Mesendoderm (in vitro differentiated cells): ENCODE data around the gene WDR43.

ENCODE experiments used
- DNase-seq: peaks from one replicate; pipeline ENCODE4 v3.0.0; 2013
- H2AK5ac ChIP-seq: 2 replicates; pipeline ENCODE4 v1.6.1; 2013; ENCODE audit warnings: low read length, inconsistent platforms
- H2BK120ac ChIP-seq: 2 replicates; pipeline ENCODE4 v1.6.1; 2013; ENCODE audit warnings: low read depth, mild to moderate bottlenecking, low read length, moderate library complexity, mixed read lengths
- H2BK15ac ChIP-seq: replicated peaks from 2 replicates; pipeline ENCODE4 v1.6.1; 2013; ENCODE audit warnings: low read depth, mild to moderate bottlenecking, moderate library complexity
- H2BK5ac ChIP-seq: 2 replicates; pipeline ENCODE4 v1.6.1; 2013; ENCODE audit warnings: low read length, inconsistent platforms
- H3K18ac ChIP-seq: 2 replicates; pipeline ENCODE4 v1.6.1; 2013; ENCODE audit warnings: mild to moderate bottlenecking, low read length, mixed read lengths
- H3K23ac ChIP-seq: one replicate; pipeline ENCODE4 v1.6.1; 2013; ENCODE audit warnings: low read length
- H3K27ac ChIP-seq: 2 replicates; pipeline ENCODE4 v1.5.1; 2013; ENCODE audit warnings: low read depth, mild to moderate bottlenecking, inconsistent platforms, low read length, moderate library complexity
- H3K27me3 ChIP-seq: 2 replicates; pipeline ENCODE4 v1.6.1; 2013; ENCODE audit warnings: low read length, control low read depth, mild to moderate bottlenecking, inconsistent platforms; ENCODE audit not compliant: insufficient read depth, poor library complexity
- H3K36me3 ChIP-seq: 2 replicates; pipeline ENCODE4 v1.6.1; 2013; ENCODE audit warnings: low read length, inconsistent platforms; ENCODE audit not compliant: control insufficient read depth, insufficient read depth
- H3K4ac ChIP-seq: one replicate; pipeline ENCODE4 v1.6.1; 2013; ENCODE audit warnings: low read depth, mild to moderate bottlenecking, low read length, moderate library complexity
- H3K4me1 ChIP-seq: 2 replicates; pipeline ENCODE4 v1.6.1; 2013; ENCODE audit warnings: low read depth, low read length, inconsistent platforms; ENCODE audit not compliant: control insufficient read depth
- H3K4me2 ChIP-seq: 2 replicates; pipeline ENCODE4 v1.6.1; 2013; ENCODE audit warnings: low read length
- H3K4me3 ChIP-seq: 2 replicates; pipeline ENCODE4 v1.5.1; 2013; ENCODE audit warnings: mild to moderate bottlenecking, low read length
- H3K56ac ChIP-seq: one replicate; pipeline ENCODE4 v1.6.1; 2013; ENCODE audit warnings: low read length
- H3K79me1 ChIP-seq: 2 replicates; pipeline ENCODE4 v1.6.1; 2013; ENCODE audit warnings: low read length, inconsistent platforms
- H3K79me2 ChIP-seq: 2 replicates; pipeline ENCODE4 v1.6.1; 2013; ENCODE audit warnings: mild to moderate bottlenecking, low read length; ENCODE audit not compliant: control insufficient read depth, insufficient read depth
- H3K9ac ChIP-seq: 2 replicates; pipeline ENCODE4 v1.6.1; 2013; ENCODE audit warnings: low read length, inconsistent platforms
- H4K5ac ChIP-seq: one replicate; pipeline ENCODE4 v1.6.1; 2013; ENCODE audit warnings: low read length
- H4K8ac ChIP-seq: one replicate; pipeline ENCODE4 v1.6.1; 2013; ENCODE audit warnings: low read depth, mild to moderate bottlenecking, control low read depth, low read length, moderate library complexity
- WGBS: extraction: QIAGEN DNeasy Blood & Tissue Kit; methylation state at CpG from one replicate; pipeline ENCODE4 v1.1.7; 2013; ENCODE audit warnings: low lambda C conversion rate, missing lambda C conversion rate; ENCODE audit not compliant: insufficient coverage; ENCODE audit errors: extremely low coverage; 5-methylcytosine and 5-hydroxymethylcytosine counted together

The WDR43 gene

GRCh38 chr2:28981620-28982376 is 87.3 kb downstream of the WDR43 start:
- H3K27ac ChIP-seq, result no peak overlapping the region
- no CpG with 5 or more reads among the region's 11 CpGs for WGBS

GRCh38 chr2:28982381-28982950 is 88.0 kb downstream of the WDR43 start:
- Histone ChIP-seq H3K27ac (no peak overlapping the region), H2BK120ac (no peak overlapping the region), H3K9ac (no peak overlapping the region), H3K23ac (no peak overlapping the region), H4K5ac (no peak overlapping the region), H2BK15ac (no peak overlapping the region), H3K4me2 (no peak overlapping the region), H3K18ac (no peak overlapping the region), H4K8ac (no peak overlapping the region), H3K36me3 (no peaks in the 10 kb centered on the region), H3K4me1 (no peaks in the 10 kb centered on the region), H3K4me3 (no peak overlapping the region), H3K79me1 (no peaks in the 10 kb centered on the region), H3K56ac (no peak overlapping the region), H2AK5ac (no peak overlapping the region), H3K79me2 (no peaks in the 10 kb centered on the region), H3K4ac (no peak overlapping the region), H3K27me3 (no peaks in the 10 kb centered on the region), H2BK5ac (no peak overlapping the region)
- DNase-seq, result no peak
- no CpG with 5 or more reads among the region's 8 CpGs for WGBS

More at GRCh38 chr2:28981620-28982376, 87.3 kb downstream of the WDR43 start:
- Histone ChIP-seq H3K36me3 (no peaks in the 10 kb centered on the region), H4K8ac (no peak overlapping the region), H3K4me3 (no peak overlapping the region), H3K79me1 (no peaks in the 10 kb centered on the region), H2BK15ac (no peak overlapping the region), H4K5ac (no peak overlapping the region), H2BK5ac (no peak overlapping the region), H3K27me3 (no peaks in the 10 kb centered on the region), H2BK120ac (no peak overlapping the region), H3K56ac (no peak overlapping the region), H3K23ac (no peak overlapping the region), H3K4me2 (no peak overlapping the region), H2AK5ac (no peak overlapping the region), H3K4ac (no peak overlapping the region), H3K79me2 (no peaks in the 10 kb centered on the region), H3K4me1 (no peaks in the 10 kb centered on the region), H3K9ac (no peak overlapping the region), H3K18ac (no peak overlapping the region)
- DNase-seq, result no peak

- H3K27ac ChIP-seq, result no peak overlapping the region
- H3K4me3 ChIP-seq, result no peak overlapping the region
- H3K4me1 ChIP-seq, result no peaks in the 10 kb centered on the region
- H2BK15ac ChIP-seq, result no peak overlapping the region
- H4K5ac ChIP-seq, result no peak overlapping the region
- H2BK5ac ChIP-seq, result no peak overlapping the region
- H3K4ac ChIP-seq, result no peak overlapping the region
- H3K56ac ChIP-seq, result no peak overlapping the region
- no peak overlapping the region for H3K18ac ChIP-seq
- no peak overlapping the region for H3K23ac ChIP-seq
- H3K27me3 ChIP-seq, result no peaks in the 10 kb centered on the region
- H3K79me2 ChIP-seq, result no peaks in the 10 kb centered on the region
- no peaks in the 10 kb centered on the region for H3K79me1 ChIP-seq
- WGBS, result no CpG with 5 or more reads among the region's 4 CpGs
- H2AK5ac ChIP-seq, result no peak overlapping the region
- H4K8ac ChIP-seq, result no peak overlapping the region
- DNase-seq, result no peak
- no peak overlapping the region for H3K9ac ChIP-seq
- H3K36me3 ChIP-seq, result no peaks in the 10 kb centered on the region
- H2BK120ac ChIP-seq, result no peak overlapping the region
- no peak overlapping the region for H3K4me2 ChIP-seq
These were observed 92.0 kb downstream of the WDR43 start for GRCh38 chr2:28986429-28986828.

- H3K18ac ChIP-seq, result no peak overlapping the region
- no peak overlapping the region for H2BK15ac ChIP-seq
- H3K36me3 ChIP-seq, result no peaks in the 10 kb centered on the region
- no peaks in the 10 kb centered on the region for H3K79me2 ChIP-seq
- no peak overlapping the region for H2AK5ac ChIP-seq
- H3K27ac ChIP-seq, result no peak overlapping the region
- no peaks in the 10 kb centered on the region for H3K79me1 ChIP-seq
- H4K5ac ChIP-seq, result no peak overlapping the region
- no CpG with 5 or more reads among the region's 5 CpGs for WGBS
- no peak overlapping the region for H3K23ac ChIP-seq
- no peaks in the 10 kb centered on the region for H3K4me1 ChIP-seq
- H3K4me2 ChIP-seq, result no peak overlapping the region
- H3K4me3 ChIP-seq, result no peak overlapping the region
- H2BK5ac ChIP-seq, result no peak overlapping the region
- H3K27me3 ChIP-seq, result no peaks in the 10 kb centered on the region
- no peak for DNase-seq
- H3K56ac ChIP-seq, result no peak overlapping the region
- no peak overlapping the region for H4K8ac ChIP-seq
- H3K9ac ChIP-seq, result no peak overlapping the region
- H3K4ac ChIP-seq, result no peak overlapping the region
- no peak overlapping the region for H2BK120ac ChIP-seq
These were observed 95.5 kb downstream of the WDR43 start for GRCh38 chr2:28989973-28990372.

GRCh38 chr2:28990445-28990844 is 96.0 kb downstream of the WDR43 start:
- Histone ChIP-seq H3K4me3 (no peak overlapping the region), H4K8ac (no peak overlapping the region), H3K27ac (no peak overlapping the region), H3K18ac (no peak overlapping the region), H3K27me3 (no peaks in the 10 kb centered on the region), H2BK15ac (no peak overlapping the region), H2BK120ac (no peak overlapping the region), H3K79me2 (no peaks in the 10 kb centered on the region), H4K5ac (no peak overlapping the region), H3K9ac (no peak overlapping the region), H2BK5ac (no peak overlapping the region), H3K4me1 (no peaks in the 10 kb centered on the region), H3K79me1 (no peaks in the 10 kb centered on the region), H2AK5ac (no peak overlapping the region), H3K56ac (no peak overlapping the region), H3K4me2 (no peak overlapping the region), H3K4ac (no peak overlapping the region), H3K36me3 (no peaks in the 10 kb centered on the region), H3K23ac (no peak overlapping the region)
- no CpG with 5 or more reads among the region's 16 CpGs for WGBS
- DNase-seq, result no peak
